NCI-H774 (cell line): ENCODE results near the gene OR6F1.
"Not testable (repeated sequence)": the region's sequence is repeated elsewhere in the genome, so short reads cannot be mapped to it uniquely, and the experiment has no call there.

Experiments used
- DNase-seq: peaks from one replicate; lab custom pipeline; 2025; lab: John Stamatoyannopoulos, UW

OR6F1 gene

GRCh38 chr1:247716546-247716945, at the start of gene OR6F1:
OR6F1 (minus strand) TSS chr1:247716646; CDS start chr1:247712755, 3,891 bp downstream.
- DNase-seq, result no peak

- no peak for DNase-seq
Measured at GRCh38 chr1:247760456-247760855, 44.0 kb upstream of the OR6F1 start, which contains the start of gene OR1C1. OR1C1 (minus strand) TSS chr1:247760556; CDS start chr1:247758406, 2,150 bp downstream.

GRCh38 chr1:247754311-247754710, 37.9 kb upstream of the OR6F1 start:
- DNase-seq, result not testable (repeated sequence)

GRCh38 chr1:247749870-247750269, 33.4 kb upstream of the OR6F1 start:
- DNase-seq, result no peak

GRCh38 chr1:247748041-247748440, 31.6 kb upstream of the OR6F1 start, which contains the start of gene OR14A2:
OR14A2 (minus strand) TSS chr1:247748141.
- no peak for DNase-seq

- no peak for DNase-seq
Measured at GRCh38 chr1:247747616-247748015, 31.2 kb upstream of the OR6F1 start.

- DNase-seq, result no peak
Measured at GRCh38 chr1:247746391-247746935, 30.0 kb upstream of the OR6F1 start.

- not testable (repeated sequence) for DNase-seq
Measured at GRCh38 chr1:247742215-247742760, 25.8 kb upstream of the OR6F1 start.

- DNase-seq, result no peak
Measured at GRCh38 chr1:247741756-247742155, 25.3 kb upstream of the OR6F1 start.

GRCh38 chr1:247740721-247741120, 24.3 kb upstream of the OR6F1 start:
- no peak for DNase-seq

GRCh38 chr1:247738315-247738714, 21.9 kb upstream of the OR6F1 start, which contains the start of gene OR14K1:
OR14K1 (plus strand) TSS chr1:247738615; CDS start chr1:247738615, 0 bp downstream.
- no peak for DNase-seq

- DNase-seq, result no peak
Measured at GRCh38 chr1:247721222-247721621, 4.8 kb upstream of the OR6F1 start.

- no peak for DNase-seq
Measured at GRCh38 chr1:247713753-247714152, 2.7 kb downstream of the OR6F1 start.

- not testable (repeated sequence) for DNase-seq
Measured at GRCh38 chr1:247710681-247711080, 5.8 kb downstream of the OR6F1 start.

- DNase-seq, result no peak
Measured at GRCh38 chr1:247701338-247701737, 15.1 kb downstream of the OR6F1 start.

GRCh38 chr1:247681288-247681897, 35.1 kb downstream of the OR6F1 start:
- DNase-seq, result no peak

GRCh38 chr1:247680171-247680570, 36.3 kb downstream of the OR6F1 start:
- DNase-seq, result no peak

- DNase-seq, result no peak
Measured at GRCh38 chr1:247679639-247680038, 36.8 kb downstream of the OR6F1 start, which contains the start of gene OR13G1. OR13G1 (minus strand) TSS chr1:247679739; CDS start chr1:247673041, 6,698 bp downstream.

GRCh38 chr1:247669225-247669624, 47.2 kb downstream of the OR6F1 start:
- no peak for DNase-seq
